MCF 10A (cell line): Measurements from ENCODE around the gene ZBTB12. TPM values are rescaled to one million over a fixed set of nuclear protein-coding genes. Genes with fewer than 3 reads are reported as not detected.
"Not testable (repeated sequence)": the region's sequence is repeated elsewhere in the genome, so short reads cannot be mapped to it uniquely, and the experiment has no call there.

Experiments used
- BruUV-seq: library from RNA; stranded (reverse); fragments of 400-500 nt; replicated peaks from 2 replicates; lab custom pipeline; 2021; lab: Mats Ljungman, UMichigan
- CTCF ChIA-PET: fragments of 300-600 bp; sonication (Branson Sonifier 250); formaldehyde crosslinking; extraction: SDS; loops from one replicate; lab custom pipeline; 2021; ENCODE audit warnings: antibody characterized with exemption, inconsistent platforms; lab: Yijun Ruan, JAX
- POLR2A ChIA-PET: fragments of 300-600, 350-650 bp; sonication (Branson Sonifier 250); formaldehyde crosslinking; extraction: SDS; loops from one replicate; lab custom pipeline; 2020; ENCODE audit warnings: antibody characterized with exemption, inconsistent platforms; lab: Yijun Ruan, JAX
- DNase-seq: peaks from one replicate; pipeline ENCODE4 v3.0.0-alpha.2; 2018; ENCODE audit not compliant: unreplicated experiment
- H3K27ac Mint-ChIP-seq: one replicate; pipeline ENCODE4 v1.8.0; 2022; ENCODE audit warnings: mild to moderate bottlenecking, low read depth, mixed read lengths; ENCODE audit not compliant: unreplicated experiment
- H3K27me3 Mint-ChIP-seq: one replicate; pipeline ENCODE4 v1.8.0; 2022; ENCODE audit warnings: mixed read lengths; ENCODE audit not compliant: insufficient read depth, unreplicated experiment
- H3K36me3 Mint-ChIP-seq: one replicate; pipeline ENCODE4 v1.8.0; 2022; ENCODE audit warnings: mild to moderate bottlenecking, moderate library complexity, mixed read lengths; ENCODE audit not compliant: insufficient read depth, unreplicated experiment
- H3K4me1 Mint-ChIP-seq: one replicate; pipeline ENCODE4 v1.8.0; 2022; ENCODE audit warnings: mixed read lengths; ENCODE audit not compliant: insufficient read depth, unreplicated experiment
- H3K4me3 Mint-ChIP-seq: one replicate; pipeline ENCODE4 v1.8.0; 2022; ENCODE audit warnings: mild to moderate bottlenecking, moderate library complexity, mixed read lengths; ENCODE audit not compliant: unreplicated experiment
- H3K9me3 Mint-ChIP-seq: one replicate; pipeline ENCODE4 v1.8.0; 2022; ENCODE audit warnings: mixed read lengths; ENCODE audit not compliant: unreplicated experiment
- CTCF ChIP-seq: fragments of 200-600 bp; IDR thresholded peaks from one replicate; pipeline ENCODE4 v1.8.0; 2022; ENCODE audit warnings: antibody characterized with exemption, mild to moderate bottlenecking; ENCODE audit not compliant: unreplicated experiment
- intact Hi-C: fragments of 100-400 bp; cut with micrococcal nuclease; formaldehyde crosslinking; loops from 2 replicates; pipeline ENCODE4 v1.14.1; 2022
- total RNA-seq: library from RNA; stranded (reverse); gene quantifications from 2 replicates; pipeline ENCODE4 v1.2.3, GENCODE V29; 2022

ZBTB12 gene
- total RNA-seq, 1 experiment from 2014 or later: 3.6 TPM

GRCh38 chr6:31865205-31866118, 36.4 kb downstream of the ZBTB12 start:
- Mint-ChIP-seq H3K4me3 (no peak overlapping the region), H3K9me3 (no peaks in the 10 kb centered on the region), H3K4me1 (peaks cover 10% of the 10 kb centered on the region), H3K36me3 (peaks cover 7% of the 10 kb centered on the region), H3K27ac (no peak overlapping the region), H3K27me3 (no peaks in the 10 kb centered on the region)
- TF ChIP-seq CTCF: no peak
- CTCF ChIA-PET: interaction anchor here (0.6 to 1.1 kb wide), 3 partner anchors 18 to 35 kb away, joined by 3 to 5 read pairs (median 3); no protein-coding TSS in a partner anchor
- intact Hi-C loops: no loop called here
- POLR2A ChIA-PET: interaction anchor here (0.5 to 1.8 kb wide), 3 partner anchors 34 to 190 kb away, joined by 3 to 4 read pairs (median 3); no protein-coding TSS in a partner anchor
- BruUV-seq: no TSS peak
- DNase-seq: no peak

GRCh38 chr6:31864818-31865204, 37.1 kb downstream of the ZBTB12 start:
- no peak for DNase-seq
- Mint-ChIP-seq H3K36me3 (peaks cover 9% of the 10 kb centered on the region), H3K9me3 (no peaks in the 10 kb centered on the region), H3K27ac (no peak overlapping the region), H3K4me3 (no peak overlapping the region), H3K27me3 (no peaks in the 10 kb centered on the region), H3K4me1 (peaks cover 10% of the 10 kb centered on the region)
- CTCF ChIA-PET: interaction anchor here (0.7 to 1.1 kb wide), 5 partner anchors 19 to 153 kb away, joined by 3 to 5 read pairs (median 3); no protein-coding TSS in a partner anchor
- POLR2A ChIA-PET: interaction anchor here (0.5 to 1.8 kb wide), 2 partner anchors 153 to 189 kb away, joined by 3 to 4 read pairs; no protein-coding TSS in a partner anchor
- no peak for TF ChIP-seq CTCF
- BruUV-seq: no TSS peak
- intact Hi-C loops: no loop called here

- BruUV-seq, H3K4me1 Mint-ChIP-seq, intact Hi-C loops, H3K9me3 Mint-ChIP-seq, H3K27me3 Mint-ChIP-seq, DNase-seq: not testable (repeated sequence)
- Mint-ChIP-seq H3K4me3 (peak overlapping the region; percentile 89), H3K36me3 (peaks cover 16% of the 10 kb centered on the region), H3K27ac (peak overlapping the region; percentile 66)
- ChIA-PET POLR2A (interaction anchor here (0.6 to 2.4 kb wide), 14 partner anchors 9 to 1107 kb away, joined by 3 to 32 read pairs (median 8); partner anchors contain the start of genes BAG6, CLIC1, CSNK2B and DXO), CTCF (interaction anchor here (0.6 to 1.2 kb wide), 9 partner anchors 20 to 316 kb away, joined by 3 to 5 read pairs (median 3); partner anchors contain the start of genes LSM2 and NFKBIL1)
These were observed 37.7 kb downstream of the ZBTB12 start for GRCh38 chr6:31864123-31864562.

- intact Hi-C loops: loop anchor here (1.0 to 2.0 kb wide), 4 partner anchors 28 to 182 kb away; partner anchors contain the start of genes HSPA1A and HSPA1L
- CTCF ChIA-PET: interaction anchor here (0.5 to 0.9 kb wide), 7 partner anchors 23 to 792 kb away, joined by 3 to 4 read pairs (median 3); partner anchors contain the start of gene LY6G5C
- Mint-ChIP-seq H3K4me1 (peaks cover 10% of the 10 kb centered on the region), H3K36me3 (peaks cover 31% of the 10 kb centered on the region), H3K4me3 (peak within 1 kb of the TSS; percentile 89), H3K9me3 (no peaks in the 10 kb centered on the region), H3K27ac (peak within 1 kb of the TSS; percentile 66), H3K27me3 (no peaks in the 10 kb centered on the region)
- TSS peak; percentile 57 for BruUV-seq
- TF ChIP-seq CTCF: no peak
- peak; percentile 100 for DNase-seq
- POLR2A ChIA-PET: interaction anchor here (0.6 to 2.4 kb wide), 37 partner anchors 12 to 1078 kb away, joined by 3 to 32 read pairs (median 5); partner anchors contain the start of genes ATF6B, BAG6, CFB and CSNK2B
These were observed 39.3 kb downstream of the ZBTB12 start, which contains the start of gene NEU1 for GRCh38 chr6:31862344-31863235. Gene NEU1, minus strand, starts transcription at chr6:31862821. Its CDS starts 45 bp downstream, at chr6:31862776.
